ENCODE data around the gene CYP2D6.
"Not testable (repeated sequence)": the region's sequence is repeated elsewhere in the genome, so short reads cannot be mapped to it uniquely, and the experiment has no call there.

CYP2D6 gene

GRCh38 chr22:42128776-42129694 is 1.6 kb downstream of the CYP2D6 start:
- not testable (repeated sequence) for H3K36me3 Mint-ChIP-seq (ENCODE audit: low read depth); DNase-seq; H3K27me3 Mint-ChIP-seq; H3K4me1 Mint-ChIP-seq; H3K9me3 Mint-ChIP-seq; H3K27ac Mint-ChIP-seq; H3K4me3 Mint-ChIP-seq; ATAC-seq

- not testable (repeated sequence) for H3K4me1 Mint-ChIP-seq; ATAC-seq; H3K4me3 Mint-ChIP-seq; H3K27me3 Mint-ChIP-seq; DNase-seq; H3K9me3 Mint-ChIP-seq; H3K36me3 Mint-ChIP-seq (ENCODE audit: low read depth); H3K27ac Mint-ChIP-seq
Measured at GRCh38 chr22:42128007-42128406, 2.6 kb downstream of the CYP2D6 start.

GRCh38 chr22:42127606-42128005 is 3.0 kb downstream of the CYP2D6 start:
- Mint-ChIP-seq H3K4me1 (no peaks in the 10 kb centered on the region), H3K36me3 (ENCODE audit: low read depth) (no peaks in the 10 kb centered on the region), H3K27me3 (no peaks in the 10 kb centered on the region), H3K4me3 (no peak overlapping the region), H3K27ac (no peak overlapping the region), H3K9me3 (no peaks in the 10 kb centered on the region)
- ATAC-seq (no peak), DNase-seq (no peak)

GRCh38 chr22:42123529-42123928 is 7.1 kb downstream of the CYP2D6 start:
- not testable (repeated sequence) for H3K27ac Mint-ChIP-seq; DNase-seq; H3K9me3 Mint-ChIP-seq; H3K4me3 Mint-ChIP-seq; H3K27me3 Mint-ChIP-seq; H3K36me3 Mint-ChIP-seq (ENCODE audit: low read depth)
- peak; percentile 76 for ATAC-seq
- H3K4me1 Mint-ChIP-seq = peaks cover 36% of the 10 kb centered on the region

- H3K9me3 Mint-ChIP-seq; H3K27me3 Mint-ChIP-seq; H3K36me3 Mint-ChIP-seq (ENCODE audit: low read depth): not testable (repeated sequence)
- H3K4me3 Mint-ChIP-seq = peak overlapping the region; percentile 70
- DNase-seq (peak; percentile 44), ATAC-seq (peak; percentile 65)
- H3K27ac Mint-ChIP-seq = peak overlapping the region; percentile 94
- peaks cover 36% of the 10 kb centered on the region for H3K4me1 Mint-ChIP-seq
Measured at GRCh38 chr22:42120231-42121021, 10.2 kb downstream of the CYP2D6 start.

GRCh38 chr22:42116848-42117424 is 13.7 kb downstream of the CYP2D6 start:
- Mint-ChIP-seq H3K9me3 (peaks cover 17% of the 10 kb centered on the region), H3K4me1 (peaks cover 30% of the 10 kb centered on the region), H3K4me3 (no peak overlapping the region), H3K27me3 (no peaks in the 10 kb centered on the region), H3K27ac (no peak overlapping the region), H3K36me3 (ENCODE audit: low read depth) (peaks cover 11% of the 10 kb centered on the region)
- ATAC-seq (no peak), DNase-seq (no peak)

GRCh38 chr22:42115420-42115830 is 15.2 kb downstream of the CYP2D6 start:
- peaks cover 11% of the 10 kb centered on the region for H3K36me3 Mint-ChIP-seq (ENCODE audit: low read depth)
- not testable (repeated sequence) for ATAC-seq, H3K27me3 Mint-ChIP-seq, DNase-seq, H3K27ac Mint-ChIP-seq, H3K4me3 Mint-ChIP-seq
- peaks cover 17% of the 10 kb centered on the region for H3K9me3 Mint-ChIP-seq
- peaks cover 16% of the 10 kb centered on the region for H3K4me1 Mint-ChIP-seq

- H3K9me3 Mint-ChIP-seq = peaks cover 17% of the 10 kb centered on the region
- no peak for ATAC-seq
Measured at GRCh38 chr22:42114721-42115120, 15.9 kb downstream of the CYP2D6 start.

GRCh38 chr22:42112793-42113192 is 17.8 kb downstream of the CYP2D6 start:
- H3K27ac Mint-ChIP-seq, H3K4me3 Mint-ChIP-seq, DNase-seq, ATAC-seq, H3K27me3 Mint-ChIP-seq, H3K4me1 Mint-ChIP-seq: not testable (repeated sequence)
- H3K9me3 Mint-ChIP-seq = peaks cover 17% of the 10 kb centered on the region
- peaks cover 11% of the 10 kb centered on the region for H3K36me3 Mint-ChIP-seq (ENCODE audit: low read depth)

More at GRCh38 chr22:42114721-42115120, 15.9 kb downstream of the CYP2D6 start:
- DNase-seq = no peak
- Mint-ChIP-seq H3K36me3 (ENCODE audit: low read depth) (peaks cover 11% of the 10 kb centered on the region), H3K27me3 (no peaks in the 10 kb centered on the region), H3K4me1 (peaks cover 9% of the 10 kb centered on the region), H3K4me3 (no peak overlapping the region), H3K27ac (no peak overlapping the region)

- peaks cover 11% of the 10 kb centered on the region for H3K36me3 Mint-ChIP-seq (ENCODE audit: low read depth)
- no peak overlapping the region for H3K4me3 Mint-ChIP-seq
- DNase-seq (no peak), ATAC-seq (no peak)
- H3K27me3 Mint-ChIP-seq = no peaks in the 10 kb centered on the region
- no peak overlapping the region for H3K27ac Mint-ChIP-seq
- no peaks in the 10 kb centered on the region for H3K4me1 Mint-ChIP-seq
- H3K9me3 Mint-ChIP-seq = peaks cover 17% of the 10 kb centered on the region
Measured at GRCh38 chr22:42111798-42112197, 18.8 kb downstream of the CYP2D6 start.

GRCh38 chr22:42108848-42109247 is 21.8 kb downstream of the CYP2D6 start:
- Mint-ChIP-seq H3K27me3 (no peaks in the 10 kb centered on the region), H3K36me3 (ENCODE audit: low read depth) (peaks cover 10% of the 10 kb centered on the region), H3K27ac (no peak overlapping the region), H3K4me3 (no peak overlapping the region), H3K4me1 (no peaks in the 10 kb centered on the region), H3K9me3 (peaks cover 8% of the 10 kb centered on the region)
- ATAC-seq (no peak), DNase-seq (no peak)

GRCh38 chr22:42104332-42104860 is 26.2 kb downstream of the CYP2D6 start:
- DNase-seq, H3K4me1 Mint-ChIP-seq, H3K27me3 Mint-ChIP-seq, ATAC-seq, H3K4me3 Mint-ChIP-seq, H3K27ac Mint-ChIP-seq: not testable (repeated sequence)
- peaks cover 37% of the 10 kb centered on the region for H3K36me3 Mint-ChIP-seq (ENCODE audit: low read depth)
- peaks cover 29% of the 10 kb centered on the region for H3K9me3 Mint-ChIP-seq

- Mint-ChIP-seq H3K4me3 (no peak overlapping the region), H3K27me3 (no peaks in the 10 kb centered on the region), H3K36me3 (ENCODE audit: low read depth) (peaks cover 43% of the 10 kb centered on the region), H3K9me3 (peaks cover 32% of the 10 kb centered on the region), H3K4me1 (no peaks in the 10 kb centered on the region), H3K27ac (no peak overlapping the region)
- DNase-seq = no peak
- no peak for ATAC-seq
Measured at GRCh38 chr22:42101199-42101598, 29.4 kb downstream of the CYP2D6 start.

- H3K27me3 Mint-ChIP-seq = no peaks in the 10 kb centered on the region
- H3K9me3 Mint-ChIP-seq = no peaks in the 10 kb centered on the region
- no peak for DNase-seq
- peaks cover 24% of the 10 kb centered on the region for H3K36me3 Mint-ChIP-seq (ENCODE audit: low read depth)
- H3K4me1 Mint-ChIP-seq = peaks cover 26% of the 10 kb centered on the region
- H3K4me3 Mint-ChIP-seq = peak overlapping the region; percentile 97
- peak overlapping the region; percentile 98 for H3K27ac Mint-ChIP-seq
- ATAC-seq = no peak
Measured at GRCh38 chr22:42091455-42091782, 39.2 kb downstream of the CYP2D6 start.
